ENCODE measurements around the gene FABP1.

The FABP1 gene

GRCh38 chr2:88113069-88113468 is 14.8 kb downstream of the FABP1 start:
- no peak for DNase-seq

GRCh38 chr2:88110830-88111229 is 17.0 kb downstream of the FABP1 start:
- no peak for DNase-seq

GRCh38 chr2:88108796-88109195 is 19.1 kb downstream of the FABP1 start:
- DNase-seq: no peak

GRCh38 chr2:88100489-88100858 is 27.4 kb downstream of the FABP1 start:
- no peak for DNase-seq

- no peak for DNase-seq
Measured at GRCh38 chr2:88099798-88100488, 27.9 kb downstream of the FABP1 start.

GRCh38 chr2:88098558-88098900 is 29.3 kb downstream of the FABP1 start:
- no peak for DNase-seq

- no peak for DNase-seq
Measured at GRCh38 chr2:88097891-88098557, 29.8 kb downstream of the FABP1 start.

GRCh38 chr2:88097192-88097591 is 30.7 kb downstream of the FABP1 start:
- no peak for DNase-seq

GRCh38 chr2:88096708-88097107 is 31.2 kb downstream of the FABP1 start:
- DNase-seq: no peak

GRCh38 chr2:88095022-88095421 is 32.8 kb downstream of the FABP1 start:
- DNase-seq: no peak

- DNase-seq: no peak
Measured at GRCh38 chr2:88092773-88093172, 35.1 kb downstream of the FABP1 start.

GRCh38 chr2:88091943-88092342 is 35.9 kb downstream of the FABP1 start:
- DNase-seq: no peak

GRCh38 chr2:88090446-88091283 is 37.2 kb downstream of the FABP1 start:
- no peak for DNase-seq

GRCh38 chr2:88088999-88089398 is 38.9 kb downstream of the FABP1 start:
- no peak for DNase-seq

- DNase-seq: no peak
Measured at GRCh38 chr2:88087763-88088162, 40.1 kb downstream of the FABP1 start.

GRCh38 chr2:88087073-88087472 is 40.8 kb downstream of the FABP1 start:
- DNase-seq: no peak

GRCh38 chr2:88086401-88086800 is 41.5 kb downstream of the FABP1 start:
- no peak for DNase-seq

GRCh38 chr2:88085602-88086001 is 42.3 kb downstream of the FABP1 start:
- DNase-seq: no peak

- DNase-seq: no peak
Measured at GRCh38 chr2:88085099-88085498, 42.8 kb downstream of the FABP1 start.

- no peak for DNase-seq
Measured at GRCh38 chr2:88082781-88083180, 45.1 kb downstream of the FABP1 start.

- DNase-seq: no peak
Measured at GRCh38 chr2:88081924-88082608, 45.8 kb downstream of the FABP1 start.

- no peak for DNase-seq
Measured at GRCh38 chr2:88080545-88080944, 47.3 kb downstream of the FABP1 start.

GRCh38 chr2:88078643-88079172 is 49.2 kb downstream of the FABP1 start:
- no peak for DNase-seq

Measured in amniotic stem cell (primary cell).